B cell (primary cell): ENCODE data around the gene PIK3AP1. TPM values are rescaled to one million over a fixed set of nuclear protein-coding genes. Genes with fewer than 3 reads are reported as not detected.
"Not testable (repeated sequence)": the region's sequence is repeated elsewhere in the genome, so short reads cannot be mapped to it uniquely, and the experiment has no call there.

Experiments used
- ATAC-seq: fragments of 200-7000 bp; cut with Tn5 transposase; one replicate; pipeline ENCODE4 v1.10.0; 2021; ENCODE audit warnings: low read depth, mild to moderate bottlenecking, moderate number of reproducible peaks, moderate library complexity
- CTCF ChIA-PET: fragments of 350-600 bp; sonication (Branson Sonifier 250); formaldehyde crosslinking; loops from one replicate; lab custom pipeline; 2021; ENCODE audit warnings: antibody characterized with exemption, inconsistent platforms; lab: Charles Lee
- POLR2A ChIA-PET: fragments of 350-600 bp; sonication (Branson Sonifier 250); formaldehyde crosslinking; loops from one replicate; lab custom pipeline; 2021; ENCODE audit warnings: antibody characterized with exemption; lab: Charles Lee
- DNase-seq: peaks from one replicate; pipeline ENCODE4 v3.0.0; 2013
- H2AFZ ChIP-seq: 2 replicates; pipeline ENCODE4 v1.6.1; 2012; ENCODE audit warnings: mild to moderate bottlenecking, low read depth, low read length; ENCODE audit not compliant: insufficient read depth, poor library complexity, severe bottlenecking
- H3K27ac ChIP-seq, 2 donors: 1 replicate in 1 of 2; 2 replicates in 1 of 2; pipeline ENCODE4 v1.5.1; 2012 to 2013; ENCODE audit warnings: low read length in 2 of 2, mild to moderate bottlenecking in 2 of 2, moderate library complexity in 1 of 2
- H3K27me3 ChIP-seq, 4 experiments: fragments of 200-600 bp in 1 of 4; sonication (generic) in 1 of 4; replicated peaks in 1 of 4; 1 replicate in 2 of 4; 2 replicates in 2 of 4; pipeline versions ENCODE4 v1.6.1 to v1.7.0; 2013 to 2016; ENCODE audit warnings: low read length in 3 of 4, mild to moderate bottlenecking in 2 of 4, mixed read lengths in 1 of 4, moderate library complexity in 1 of 4; ENCODE audit not compliant: insufficient read depth in 4 of 4, control insufficient read depth in 3 of 4; ENCODE audit errors: control extremely low read depth in 1 of 4
- H3K36me3 ChIP-seq, 2 experiments: replicated peaks in 1 of 2; 1 replicate in 1 of 2; 2 replicates in 1 of 2; pipeline versions ENCODE4 v1.6.1 to v1.7.1; 2013; ENCODE audit warnings: low read length in 1 of 2; ENCODE audit not compliant: insufficient read depth in 2 of 2, control insufficient read depth in 1 of 2; ENCODE audit errors: control extremely low read depth in 1 of 2, extremely low read depth in 1 of 2
- H3K4me1 ChIP-seq, 2 donors: fragments of 200-600 bp in 1 of 2; sonication (generic) in 1 of 2; 1 replicate in 1 of 2; 2 replicates in 1 of 2; pipeline versions ENCODE4 v1.5.1 to v1.6.1; 2013 to 2017; ENCODE audit warnings: low read length in 2 of 2; ENCODE audit not compliant: control insufficient read depth in 2 of 2, insufficient read depth in 2 of 2
- H3K4me2 ChIP-seq: replicated peaks from 2 replicates; pipeline ENCODE3; 2012; ENCODE audit warnings: mild to moderate bottlenecking, low read depth, low read length; ENCODE audit not compliant: poor library complexity, severe bottlenecking
- H3K4me3 ChIP-seq, 5 experiments: fragments of 200-600 bp in 1 of 5; sonication (generic) in 1 of 5; 1 replicate in 3 of 5; 2 replicates in 2 of 5; pipeline versions ENCODE4 v1.5.1 to v1.7.0; 2011 to 2016; ENCODE audit warnings: low read length in 4 of 5, mild to moderate bottlenecking in 4 of 5, low read depth in 2 of 5, control low read depth in 1 of 5, moderate library complexity in 1 of 5; ENCODE audit not compliant: insufficient read depth in 1 of 5; ENCODE audit errors: control extremely low read depth in 1 of 5, extremely low read depth in 1 of 5
- H3K79me2 ChIP-seq: fragments of 200-600 bp; sonication (generic); one replicate; pipeline ENCODE4 v1.6.0; 2016; ENCODE audit warnings: low read length; ENCODE audit not compliant: control insufficient read depth, insufficient read depth
- H3K9ac ChIP-seq: fragments of 200-600 bp; sonication (generic); 2 replicates; pipeline ENCODE4 v1.6.1; 2017; ENCODE audit warnings: mild to moderate bottlenecking, low read length, moderate library complexity
- H3K9me3 ChIP-seq, 3 donors: one replicate each; pipeline versions ENCODE4 v1.6.1 to v1.7.1; 2013; ENCODE audit warnings: low read length in 2 of 3; ENCODE audit not compliant: control insufficient read depth in 2 of 3, insufficient read depth in 1 of 3; ENCODE audit errors: control extremely low read depth in 1 of 3
- H4K20me1 ChIP-seq: 2 replicates; pipeline ENCODE4 v1.6.0; 2012; ENCODE audit warnings: mild to moderate bottlenecking, low read length; ENCODE audit not compliant: insufficient read depth, control insufficient read depth, poor library complexity, severe bottlenecking
- H3K27ac Mint-ChIP-seq: one replicate; pipeline ENCODE4 v1.8.0; 2021; ENCODE audit warnings: mixed read lengths
- H3K27me3 Mint-ChIP-seq: one replicate; pipeline ENCODE4 v1.8.0; 2021; ENCODE audit warnings: mixed read lengths
- H3K4me1 Mint-ChIP-seq: one replicate; pipeline ENCODE4 v1.8.0; 2021; ENCODE audit warnings: mixed read lengths
- H3K4me3 Mint-ChIP-seq: one replicate; pipeline ENCODE4 v1.8.0; 2021; ENCODE audit warnings: mixed read lengths
- H3K9me3 Mint-ChIP-seq: one replicate; pipeline ENCODE4 v1.8.0; 2022; ENCODE audit warnings: mixed read lengths; ENCODE audit not compliant: insufficient read depth
- EZH2 ChIP-seq: IDR thresholded peaks from 2 replicates; pipeline ENCODE4 v1.6.1; 2012; ENCODE audit warnings: borderline replicate concordance, low read depth, mild to moderate bottlenecking, moderate library complexity, low read length; ENCODE audit not compliant: insufficient read depth, poor library complexity, severe bottlenecking
- WGBS: methylation state at CpG from one replicate; pipeline ENCODE4 v1.1.5; 2013; ENCODE audit warnings: missing lambda C conversion rate; ENCODE audit not compliant: insufficient coverage; 5-methylcytosine and 5-hydroxymethylcytosine counted together
- intact Hi-C: fragments of 100-400 bp; cut with micrococcal nuclease; formaldehyde crosslinking; loops from one replicate; pipeline ENCODE4 v1.10.0; 2022
- polyA plus RNA-seq: library from polyadenylated mRNA; depleted of rRNA; stranded (reverse); fragments of >200 nt; gene quantifications from 2 replicates; pipeline ENCODE4 v1.2.3, GENCODE V29; 2012
- total RNA-seq, 2 donors: library from RNA; stranded (reverse); fragments of 120-200 nt in 1 of 2; gene quantifications; 1 replicate in 1 of 2; 2 replicates in 1 of 2; pipeline versions ENCODE4 v1.2.3 to v1.2.4, GENCODE V29; 2013 to 2022
- TF ChIP-seq, protein P1 (sequence below): fragments of 200-600 bp; IDR thresholded peaks from one replicate; pipeline ENCODE4 v1.8.0; 2022; ENCODE audit warnings: antibody characterized with exemption, mild to moderate bottlenecking

The PIK3AP1 gene
- total and polyA plus RNA-seq, 2 donors (not counting 1 experiment from before 2014, with no cell fraction given) = 125 to 130 TPM

DNA sequence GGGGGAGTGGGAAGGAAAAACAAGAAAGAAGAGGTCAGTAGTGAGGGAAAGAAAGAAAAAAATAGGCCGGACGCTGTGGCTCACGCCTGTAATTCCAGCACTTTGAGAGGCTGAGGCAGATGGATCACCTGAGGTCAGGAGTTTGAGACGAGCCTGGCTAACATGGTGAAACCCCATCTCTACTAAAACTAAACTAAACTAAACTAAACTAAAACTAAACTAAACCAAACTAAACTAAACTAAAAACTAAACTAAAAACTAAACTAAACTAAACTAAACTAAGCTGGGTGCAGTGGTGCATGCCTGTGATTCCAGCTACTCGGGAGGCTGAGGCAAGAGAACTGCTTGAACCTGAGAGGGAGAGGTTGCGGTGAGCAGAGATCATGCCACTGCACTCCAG is 22.0 kb downstream of the PIK3AP1 start:
- ChIA-PET CTCF (interaction anchor here (1.4 to 2.1 kb wide), 3 partner anchors 46 to 55 kb away, joined by 6 to 7 read pairs (median 7); no protein-coding TSS in a partner anchor), POLR2A (interaction anchor here (4.2 kb wide), 1 partner anchor 24 kb away, joined by 24 read pairs; no protein-coding TSS in a partner anchor)
- 40% methylated on average over 1 of the region's 6 CpGs for WGBS
- H3K9ac ChIP-seq = peak overlapping the region; percentile 52
- H3K36me3 ChIP-seq, DNase-seq, H3K27me3 Mint-ChIP-seq, H3K9me3 Mint-ChIP-seq, H3K27me3 ChIP-seq, H2AFZ ChIP-seq, intact Hi-C loops, ATAC-seq, H3K9me3 ChIP-seq: not testable (repeated sequence)
- peaks cover 95% of the 10 kb centered on the region for H3K79me2 ChIP-seq
- peak overlapping the region in 4 of 5 experiments; percentile 75 to 97 (median 84) for H3K4me3 ChIP-seq
- H3K4me1 Mint-ChIP-seq = peaks cover 77% of the 10 kb centered on the region
- H3K4me2 ChIP-seq = peak overlapping the region; percentile 78
- peak overlapping the region; percentile 88 to 92 for H3K27ac ChIP-seq
- peak overlapping the region; percentile 83 for H3K27ac Mint-ChIP-seq
- peak overlapping the region; percentile 83 for H3K4me3 Mint-ChIP-seq
- peaks cover 78 to 83% of the 10 kb centered on the region in 2 donors for H3K4me1 ChIP-seq
- H4K20me1 ChIP-seq = peaks cover 23% of the 10 kb centered on the region

DNA sequence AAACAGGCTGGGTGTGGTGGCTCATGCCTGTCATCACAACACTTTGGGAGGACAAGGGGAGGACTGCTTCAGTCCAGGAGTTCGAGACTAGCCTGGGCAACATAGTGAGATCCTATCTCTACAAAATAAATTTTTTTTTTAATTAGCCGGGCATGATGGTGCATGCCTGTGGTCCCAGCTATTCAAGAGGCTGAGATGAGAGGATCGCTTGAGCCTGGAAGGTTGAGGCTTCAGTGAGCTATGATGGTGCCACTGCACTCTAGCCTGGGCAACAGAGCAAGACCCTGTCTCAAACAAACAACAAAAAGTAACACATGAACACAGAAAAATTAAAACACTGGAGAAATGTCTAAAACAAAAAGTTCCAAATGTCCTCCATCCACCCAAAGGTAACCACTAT is 22.9 kb downstream of the PIK3AP1 start:
- Histone ChIP-seq H3K36me3 (peaks cover 0 to 16% of the 10 kb centered on the region in 2 experiments), H3K4me2 (peak overlapping the region; percentile 78), H4K20me1 (peaks cover 23% of the 10 kb centered on the region), H3K4me3 (peak overlapping the region in 3 of 5 experiments; percentile 6 to 97 (median 22)), H3K9ac (peak overlapping the region; percentile 52), H3K27ac (peak overlapping the region; percentile 88 to 92), H3K79me2 (peaks cover 100% of the 10 kb centered on the region), H3K4me1 (peaks cover 77 to 81% of the 10 kb centered on the region in 2 donors), H3K27me3 (no peaks in the 10 kb centered on the region), H3K9me3 (no peaks in the 10 kb centered on the region), H2AFZ (no peak overlapping the region)
- peak overlapping the region; percentile 80 for H3K27ac Mint-ChIP-seq
- ATAC-seq = no peak
- H3K27me3 Mint-ChIP-seq = no peaks in the 10 kb centered on the region
- peaks cover 78% of the 10 kb centered on the region for H3K4me1 Mint-ChIP-seq
- CTCF ChIA-PET = interaction anchor here (0.8 to 7.3 kb wide), 6 partner anchors 15 to 54 kb away, joined by 3 to 33 read pairs (median 5); no protein-coding TSS in a partner anchor
- intact Hi-C loops = no loop called here
- POLR2A ChIA-PET = interaction anchor here (4.2 kb wide), 1 partner anchor 24 kb away, joined by 24 read pairs; no protein-coding TSS in a partner anchor
- TF ChIP-seq EZH2 = no peak
- TF ChIP-seq, protein P1, sequence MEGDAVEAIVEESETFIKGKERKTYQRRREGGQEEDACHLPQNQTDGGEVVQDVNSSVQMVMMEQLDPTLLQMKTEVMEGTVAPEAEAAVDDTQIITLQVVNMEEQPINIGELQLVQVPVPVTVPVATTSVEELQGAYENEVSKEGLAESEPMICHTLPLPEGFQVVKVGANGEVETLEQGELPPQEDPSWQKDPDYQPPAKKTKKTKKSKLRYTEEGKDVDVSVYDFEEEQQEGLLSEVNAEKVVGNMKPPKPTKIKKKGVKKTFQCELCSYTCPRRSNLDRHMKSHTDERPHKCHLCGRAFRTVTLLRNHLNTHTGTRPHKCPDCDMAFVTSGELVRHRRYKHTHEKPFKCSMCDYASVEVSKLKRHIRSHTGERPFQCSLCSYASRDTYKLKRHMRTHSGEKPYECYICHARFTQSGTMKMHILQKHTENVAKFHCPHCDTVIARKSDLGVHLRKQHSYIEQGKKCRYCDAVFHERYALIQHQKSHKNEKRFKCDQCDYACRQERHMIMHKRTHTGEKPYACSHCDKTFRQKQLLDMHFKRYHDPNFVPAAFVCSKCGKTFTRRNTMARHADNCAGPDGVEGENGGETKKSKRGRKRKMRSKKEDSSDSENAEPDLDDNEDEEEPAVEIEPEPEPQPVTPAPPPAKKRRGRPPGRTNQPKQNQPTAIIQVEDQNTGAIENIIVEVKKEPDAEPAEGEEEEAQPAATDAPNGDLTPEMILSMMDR = no peak
- H3K4me3 Mint-ChIP-seq = peak overlapping the region; percentile 83
- no peaks in the 10 kb centered on the region for H3K9me3 Mint-ChIP-seq
- DNase-seq = no peak
- no CpG with 5 or more reads among the region's 3 CpGs for WGBS
